ENCODE data around the gene ZBTB44.

The ZBTB44 gene

DNA sequence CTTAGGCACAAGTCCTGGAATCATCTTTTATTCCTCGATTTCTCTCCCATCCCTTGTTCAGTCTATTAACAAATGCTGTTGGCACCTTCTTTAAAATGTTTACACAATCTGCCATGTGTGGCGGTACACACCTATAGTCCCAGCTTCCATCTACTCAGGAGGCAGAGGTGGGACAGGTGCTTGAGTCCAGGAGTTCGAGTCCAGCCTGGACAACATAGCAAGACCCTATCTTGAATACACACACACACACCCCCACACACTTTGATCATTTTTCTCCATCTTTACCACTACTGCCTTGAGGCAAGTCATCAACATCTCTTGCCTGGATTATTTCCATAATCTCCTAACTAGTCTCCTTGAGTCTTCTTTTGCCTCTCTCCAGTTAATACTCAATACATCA lies 13.7 kb upstream of the ZBTB44 start (continued):
- TF ChIP-seq, protein P1, sequence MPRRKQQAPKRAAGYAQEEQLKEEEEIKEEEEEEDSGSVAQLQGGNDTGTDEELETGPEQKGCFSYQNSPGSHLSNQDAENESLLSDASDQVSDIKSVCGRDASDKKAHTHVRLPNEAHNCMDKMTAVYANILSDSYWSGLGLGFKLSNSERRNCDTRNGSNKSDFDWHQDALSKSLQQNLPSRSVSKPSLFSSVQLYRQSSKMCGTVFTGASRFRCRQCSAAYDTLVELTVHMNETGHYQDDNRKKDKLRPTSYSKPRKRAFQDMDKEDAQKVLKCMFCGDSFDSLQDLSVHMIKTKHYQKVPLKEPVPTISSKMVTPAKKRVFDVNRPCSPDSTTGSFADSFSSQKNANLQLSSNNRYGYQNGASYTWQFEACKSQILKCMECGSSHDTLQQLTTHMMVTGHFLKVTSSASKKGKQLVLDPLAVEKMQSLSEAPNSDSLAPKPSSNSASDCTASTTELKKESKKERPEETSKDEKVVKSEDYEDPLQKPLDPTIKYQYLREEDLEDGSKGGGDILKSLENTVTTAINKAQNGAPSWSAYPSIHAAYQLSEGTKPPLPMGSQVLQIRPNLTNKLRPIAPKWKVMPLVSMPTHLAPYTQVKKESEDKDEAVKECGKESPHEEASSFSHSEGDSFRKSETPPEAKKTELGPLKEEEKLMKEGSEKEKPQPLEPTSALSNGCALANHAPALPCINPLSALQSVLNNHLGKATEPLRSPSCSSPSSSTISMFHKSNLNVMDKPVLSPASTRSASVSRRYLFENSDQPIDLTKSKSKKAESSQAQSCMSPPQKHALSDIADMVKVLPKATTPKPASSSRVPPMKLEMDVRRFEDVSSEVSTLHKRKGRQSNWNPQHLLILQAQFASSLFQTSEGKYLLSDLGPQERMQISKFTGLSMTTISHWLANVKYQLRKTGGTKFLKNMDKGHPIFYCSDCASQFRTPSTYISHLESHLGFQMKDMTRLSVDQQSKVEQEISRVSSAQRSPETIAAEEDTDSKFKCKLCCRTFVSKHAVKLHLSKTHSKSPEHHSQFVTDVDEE (CRISPR knock-in tag; IDR thresholded peaks at IDR 0.05): no peak

- no peak for ATAC-seq
- TF ChIP-seq ARNTL (CRISPR knock-in tag; IDR thresholded peaks at IDR 0.05; ENCODE audit: borderline replicate concordance, low read depth) (no peak), CSDC2 (CRISPR knock-in tag; IDR thresholded peaks at IDR 0.05) (no peak), ZFP30 (CRISPR knock-in tag; IDR thresholded peaks at IDR 0.05) (no peak), SNAI2 (CRISPR knock-in tag; IDR thresholded peaks at IDR 0.05) (no peak), ZNF8 (CRISPR knock-in tag; IDR thresholded peaks at IDR 0.05) (no peak), ESRRG (CRISPR knock-in tag; IDR thresholded peaks at IDR 0.05) (no peak), OSR1 (CRISPR knock-in tag; IDR thresholded peaks at IDR 0.05) (no peak), RARB (CRISPR knock-in tag; IDR thresholded peaks at IDR 0.05) (no peak)
- TF ChIP-seq, protein P2, sequence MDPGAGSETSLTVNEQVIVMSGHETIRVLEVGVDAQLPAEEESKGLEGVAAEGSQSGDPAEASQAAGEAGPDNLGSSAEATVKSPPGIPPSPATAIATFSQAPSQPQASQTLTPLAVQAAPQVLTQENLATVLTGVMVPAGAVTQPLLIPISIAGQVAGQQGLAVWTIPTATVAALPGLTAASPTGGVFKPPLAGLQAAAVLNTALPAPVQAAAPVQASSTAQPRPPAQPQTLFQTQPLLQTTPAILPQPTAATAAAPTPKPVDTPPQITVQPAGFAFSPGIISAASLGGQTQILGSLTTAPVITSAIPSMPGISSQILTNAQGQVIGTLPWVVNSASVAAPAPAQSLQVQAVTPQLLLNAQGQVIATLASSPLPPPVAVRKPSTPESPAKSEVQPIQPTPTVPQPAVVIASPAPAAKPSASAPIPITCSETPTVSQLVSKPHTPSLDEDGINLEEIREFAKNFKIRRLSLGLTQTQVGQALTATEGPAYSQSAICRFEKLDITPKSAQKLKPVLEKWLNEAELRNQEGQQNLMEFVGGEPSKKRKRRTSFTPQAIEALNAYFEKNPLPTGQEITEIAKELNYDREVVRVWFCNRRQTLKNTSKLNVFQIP (CRISPR knock-in tag; IDR thresholded peaks at IDR 0.05; ENCODE audit: borderline replicate concordance, low read depth): no peak
- TF ChIP-seq, protein P3, sequence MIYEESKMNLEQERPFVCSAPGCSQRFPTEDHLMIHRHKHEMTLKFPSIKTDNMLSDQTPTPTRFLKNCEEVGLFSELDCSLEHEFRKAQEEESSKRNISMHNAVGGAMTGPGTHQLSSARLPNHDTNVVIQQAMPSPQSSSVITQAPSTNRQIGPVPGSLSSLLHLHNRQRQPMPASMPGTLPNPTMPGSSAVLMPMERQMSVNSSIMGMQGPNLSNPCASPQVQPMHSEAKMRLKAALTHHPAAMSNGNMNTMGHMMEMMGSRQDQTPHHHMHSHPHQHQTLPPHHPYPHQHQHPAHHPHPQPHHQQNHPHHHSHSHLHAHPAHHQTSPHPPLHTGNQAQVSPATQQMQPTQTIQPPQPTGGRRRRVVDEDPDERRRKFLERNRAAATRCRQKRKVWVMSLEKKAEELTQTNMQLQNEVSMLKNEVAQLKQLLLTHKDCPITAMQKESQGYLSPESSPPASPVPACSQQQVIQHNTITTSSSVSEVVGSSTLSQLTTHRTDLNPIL (CRISPR knock-in tag; IDR thresholded peaks at IDR 0.05; ENCODE audit: low read depth): no peak
These were observed 13.0 kb upstream of the ZBTB44 start for GRCh38 chr11:130327716-130328115.

DNA sequence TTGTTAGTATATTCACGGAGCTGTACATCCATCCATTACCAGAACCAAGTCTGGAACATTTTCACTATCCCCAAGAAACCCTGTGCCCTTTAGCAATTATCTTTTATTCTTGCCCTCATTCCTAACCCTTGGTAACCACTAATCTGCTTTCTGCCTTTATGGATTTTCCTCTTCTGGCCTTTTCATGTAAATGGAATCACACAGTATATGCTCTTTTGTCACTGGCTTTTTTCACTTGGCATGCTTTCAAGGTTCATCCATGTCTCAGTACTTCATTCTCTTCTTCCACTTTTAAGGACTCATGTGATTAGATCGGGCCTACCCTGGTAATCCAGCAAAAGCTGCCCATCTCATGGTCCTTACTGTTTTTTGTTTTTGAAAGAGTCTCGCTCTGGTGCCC lies 11.0 kb upstream of the ZBTB44 start:
- TF ChIP-seq, protein P1 (CRISPR knock-in tag; IDR thresholded peaks at IDR 0.05): no peak
- no peak for TF ChIP-seq CSRNP3 (CRISPR knock-in tag; IDR thresholded peaks at IDR 0.05)
- TF ChIP-seq TCF4 (CRISPR knock-in tag; IDR thresholded peaks at IDR 0.05; ENCODE audit: borderline replicate concordance): no peak
- no peak for TF ChIP-seq GLIS3 (CRISPR knock-in tag; IDR thresholded peaks at IDR 0.05)
- TF ChIP-seq, protein P2 (CRISPR knock-in tag; IDR thresholded peaks at IDR 0.05; ENCODE audit: borderline replicate concordance, low read depth): no peak
- TF ChIP-seq ZFP3 (CRISPR knock-in tag; IDR thresholded peaks at IDR 0.05): no peak
- TF ChIP-seq CSDC2 (CRISPR knock-in tag; IDR thresholded peaks at IDR 0.05): no peak
- TF ChIP-seq ZFP30 (CRISPR knock-in tag; IDR thresholded peaks at IDR 0.05): no peak
- TF ChIP-seq BACH2 (CRISPR knock-in tag; IDR thresholded peaks at IDR 0.05; ENCODE audit: borderline replicate concordance): no peak
- TF ChIP-seq ZNF565 (CRISPR knock-in tag; conservative IDR thresholded peaks at IDR 0.05; ENCODE audit: low read depth): no peak
- TF ChIP-seq OSR1 (CRISPR knock-in tag; IDR thresholded peaks at IDR 0.05): no peak
- no peak for TF ChIP-seq PPARA (CRISPR knock-in tag; IDR thresholded peaks at IDR 0.05; ENCODE audit: borderline replicate concordance)
- no peak for ATAC-seq
